Uterus (tissue), 4 donors: ENCODE data around the gene GUCY2C. TPM values are rescaled to one million over a fixed set of nuclear protein-coding genes. Genes with fewer than 3 reads are reported as not detected.

Source experiments
- DNase-seq, 2 donors: peaks; one replicate each; pipeline ENCODE4 v3.0.0-alpha.2; 2019 to 2020
- H3K27ac ChIP-seq, 2 donors: fragments of 200-600 bp; sonication (generic); 1 replicate in 1 of 2; 2 replicates in 1 of 2; pipeline ENCODE4 v1.5.1; 2016 to 2018
- H3K27me3 ChIP-seq, 2 donors: fragments of 200-600 bp; sonication (generic); one replicate each; pipeline ENCODE4 v1.5.1; 2018 to 2019; ENCODE audit warnings: control low read depth in 1 of 2
- H3K36me3 ChIP-seq, 2 donors: fragments of 200-600 bp; sonication (generic); one replicate each; pipeline ENCODE4 v1.5.1; 2019; ENCODE audit warnings: control low read depth in 1 of 2
- H3K4me1 ChIP-seq, 2 donors: fragments of 200-600 bp; sonication (generic); one replicate each; pipeline ENCODE4 v1.5.1; 2018 to 2019; ENCODE audit warnings: control low read depth in 1 of 2
- H3K4me3 ChIP-seq, 2 donors: fragments of 200-600 bp; sonication (generic); 1 replicate in 1 of 2; 2 replicates in 1 of 2; pipeline ENCODE4 v1.5.1; 2018 to 2019; ENCODE audit warnings: mild to moderate bottlenecking in 1 of 2
- H3K9me3 ChIP-seq, 2 donors: fragments of 200-600 bp; sonication (generic); one replicate each; pipeline ENCODE4 v1.5.1; 2019; ENCODE audit warnings: control low read depth in 1 of 2
- CTCF ChIP-seq, 4 experiments: fragments of 200-600 bp in 2 of 4; fragments of 450-650 bp in 2 of 4; sonication (generic) in 2 of 4; IDR thresholded peaks; one replicate each; pipeline ENCODE4 v1.5.1; 2016 to 2019; ENCODE audit warnings: antibody characterized with exemption in 4 of 4, mild to moderate bottlenecking in 2 of 4, moderate library complexity in 1 of 4
- POLR2A ChIP-seq, 2 donors: fragments of 450-650 bp; IDR thresholded peaks; one replicate each; pipeline ENCODE4 v1.6.1; 2016; ENCODE audit warnings: antibody characterized with exemption in 2 of 2, mild to moderate bottlenecking in 1 of 2, moderate library complexity in 1 of 2
- intact Hi-C: fragments of 100-400 bp; cut with DNase I; formaldehyde crosslinking; loops from one replicate; pipeline ENCODE4 v1.15.1; 2023; ENCODE audit warnings: low total_unique reads
- total RNA-seq, 4 donors: library from RNA; depleted of rRNA in 3 of 4; stranded (reverse); fragments of >200 nt in 3 of 4; gene quantifications; one replicate each; pipeline versions ENCODE4 v1.1.0 to v1.2.4, GENCODE V29; 2014 to 2023
- donor health status: DM: yes; HTN: yes; CAD: no.

GUCY2C gene
- total RNA-seq, 4 donors from 2014 or later: 0.15 TPM; not detected in 3

- Histone ChIP-seq H3K4me1 (no peaks in the 10 kb centered on the region), H3K27me3 (no peaks in the 10 kb centered on the region), H3K27ac (peak overlapping the region; percentile 1 to 17), H3K9me3 (no peaks in the 10 kb centered on the region), H3K4me3 (no peak overlapping the region), H3K36me3 (no peaks in the 10 kb centered on the region)
- DNase-seq: no peak
- no peak for TF ChIP-seq POLR2A (IDR thresholded peaks at IDR 0.05)
- TF ChIP-seq CTCF (IDR thresholded peaks at IDR 0.05): no peak
- intact Hi-C loops: no loop called here
Measured at GRCh38 chr12:14701809-14702568, 5.6 kb upstream of the GUCY2C start.

GRCh38 chr12:14700935-14701334 lies 4.5 kb upstream of the GUCY2C start:
- H3K36me3 ChIP-seq: no peaks in the 10 kb centered on the region
- intact Hi-C loops: no loop called here
- DNase-seq: no peak
- H3K9me3 ChIP-seq: no peaks in the 10 kb centered on the region
- no peaks in the 10 kb centered on the region for H3K27me3 ChIP-seq
- no peak overlapping the region for H3K4me3 ChIP-seq
- no peaks in the 10 kb centered on the region for H3K4me1 ChIP-seq
- H3K27ac ChIP-seq: peak overlapping the region in 1 of 2 donors; percentile 21
- TF ChIP-seq CTCF (IDR thresholded peaks at IDR 0.05) (no peak), POLR2A (IDR thresholded peaks at IDR 0.05) (no peak)

GRCh38 chr12:14699923-14700322 lies 3.5 kb upstream of the GUCY2C start:
- no peak for TF ChIP-seq CTCF (IDR thresholded peaks at IDR 0.05)
- Histone ChIP-seq H3K27ac (no peak overlapping the region), H3K4me1 (no peaks in the 10 kb centered on the region), H3K4me3 (no peak overlapping the region), H3K9me3 (no peaks in the 10 kb centered on the region), H3K36me3 (no peaks in the 10 kb centered on the region), H3K27me3 (no peaks in the 10 kb centered on the region)
- DNase-seq: no peak
- intact Hi-C loops: no loop called here

- H3K27ac ChIP-seq: no peak overlapping the region
- intact Hi-C loops: no loop called here
- DNase-seq: no peak
- no peaks in the 10 kb centered on the region for H3K36me3 ChIP-seq
- H3K4me1 ChIP-seq: no peaks in the 10 kb centered on the region
- TF ChIP-seq POLR2A (IDR thresholded peaks at IDR 0.05): no peak
- TF ChIP-seq CTCF (IDR thresholded peaks at IDR 0.05): no peak
- H3K4me3 ChIP-seq: no peak overlapping the region
- H3K27me3 ChIP-seq: no peaks in the 10 kb centered on the region
- H3K9me3 ChIP-seq: no peaks in the 10 kb centered on the region
Measured at GRCh38 chr12:14698555-14698954, 2.2 kb upstream of the GUCY2C start.

GRCh38 chr12:14695715-14696141 lies 671 bp downstream of the GUCY2C start:
- Histone ChIP-seq H3K27ac (no peak overlapping the region), H3K27me3 (no peaks in the 10 kb centered on the region), H3K36me3 (no peaks in the 10 kb centered on the region), H3K4me3 (no peak overlapping the region), H3K4me1 (no peaks in the 10 kb centered on the region), H3K9me3 (no peaks in the 10 kb centered on the region)
- TF ChIP-seq CTCF (IDR thresholded peaks at IDR 0.05) (no peak), POLR2A (IDR thresholded peaks at IDR 0.05) (no peak)
- intact Hi-C loops: no loop called here
- DNase-seq: no peak
